HUES6 (cell line): ENCODE data around the gene EHF.

Experiments
- H3K27ac ChIP-seq: 2 replicates; pipeline ENCODE4 v1.7.0; 2013; ENCODE audit warnings: low read depth, mild to moderate bottlenecking, low read length, inconsistent platforms
- H3K27me3 ChIP-seq: 2 replicates; pipeline ENCODE4 v1.6.1; 2013; ENCODE audit warnings: low read length; ENCODE audit not compliant: control insufficient read depth, insufficient read depth
- H3K36me3 ChIP-seq: 2 replicates; pipeline ENCODE4 v1.6.1; 2013; ENCODE audit warnings: low read length; ENCODE audit not compliant: control insufficient read depth, insufficient read depth
- H3K4me1 ChIP-seq: 2 replicates; pipeline ENCODE4 v1.6.1; 2013; ENCODE audit warnings: low read length; ENCODE audit not compliant: control insufficient read depth, insufficient read depth
- H3K4me3 ChIP-seq: 2 replicates; pipeline ENCODE4 v1.5.1; 2013; ENCODE audit warnings: low read depth, low read length
- H3K9ac ChIP-seq: one replicate; pipeline ENCODE4 v1.6.1; 2013; ENCODE audit warnings: mild to moderate bottlenecking, low read length
- H3K9me3 ChIP-seq: 2 replicates; pipeline ENCODE4 v1.6.1; 2013; ENCODE audit warnings: low read depth, low read length; ENCODE audit not compliant: control insufficient read depth, insufficient read depth

The EHF gene

DNA sequence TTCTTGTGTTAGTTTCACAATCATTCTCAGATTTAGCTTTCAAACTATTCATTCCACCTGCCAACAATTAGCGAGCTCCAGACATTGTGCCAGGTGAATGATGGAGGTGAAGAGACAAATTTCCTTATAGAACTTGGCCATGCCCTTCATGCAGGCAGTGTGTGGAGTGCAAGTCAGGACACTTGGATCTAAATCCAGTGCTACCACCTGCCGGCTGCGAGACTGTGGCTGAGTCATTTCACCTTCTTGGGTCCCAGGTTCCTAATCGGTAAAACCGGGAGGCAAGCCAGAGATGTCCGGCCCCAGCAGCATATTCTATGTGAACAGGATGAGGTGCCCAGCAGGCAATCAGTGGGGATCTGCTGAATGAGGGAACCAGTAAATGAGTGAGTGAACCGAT, 18.6 kb upstream of the EHF start:
- H3K27me3 ChIP-seq = no peaks in the 10 kb centered on the region
- H3K36me3 ChIP-seq = no peaks in the 10 kb centered on the region
- no peaks in the 10 kb centered on the region for H3K9me3 ChIP-seq
- no peak overlapping the region for H3K9ac ChIP-seq
- H3K27ac ChIP-seq = no peak overlapping the region
- H3K4me3 ChIP-seq = no peak overlapping the region
- H3K4me1 ChIP-seq = peaks cover 9% of the 10 kb centered on the region; the same call in 1 of the 2 replicates

DNA sequence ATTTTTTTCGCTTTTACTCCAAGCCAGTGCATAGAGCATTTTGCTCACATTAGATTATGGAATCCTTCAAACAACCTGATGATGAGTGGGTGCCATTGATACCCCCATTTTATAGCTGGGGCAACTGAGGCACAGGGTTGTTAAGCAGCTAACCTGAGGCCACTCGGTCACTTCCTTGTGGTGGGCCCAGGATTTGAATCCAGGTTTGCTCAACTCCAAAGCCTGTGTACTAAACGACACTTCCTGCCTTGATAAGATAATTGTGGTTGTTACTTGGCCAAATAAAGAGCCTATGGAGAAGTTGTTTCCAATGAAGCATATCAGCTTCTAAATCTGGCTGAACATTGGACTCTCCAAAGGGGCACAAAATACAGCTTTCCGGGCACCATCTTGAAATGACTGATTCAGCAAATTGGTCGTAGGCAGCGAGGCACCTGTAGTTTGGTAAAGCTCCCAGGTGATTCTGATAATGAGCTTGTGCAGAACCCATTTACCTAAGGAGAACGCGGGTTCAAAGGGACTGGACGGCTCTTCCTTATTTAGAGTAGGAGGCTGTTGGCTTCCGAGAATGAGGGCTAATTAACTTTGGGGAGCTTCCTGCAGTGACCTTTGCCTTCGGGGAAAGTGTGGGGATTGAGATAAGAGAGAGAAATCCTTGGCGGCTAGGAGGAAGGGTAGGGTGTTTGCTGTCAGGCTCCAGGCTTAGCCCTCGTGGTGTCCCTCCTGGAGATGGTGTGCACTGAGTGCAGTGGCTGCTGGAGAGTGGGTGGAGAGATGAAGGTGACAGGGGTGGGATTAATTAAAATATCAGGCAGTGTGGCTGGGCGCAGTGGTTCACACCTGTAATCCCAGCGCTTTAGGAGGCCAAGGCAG, 17.5 kb upstream of the EHF start:
- H3K27ac ChIP-seq = no peak overlapping the region
- H3K27me3 ChIP-seq = no peaks in the 10 kb centered on the region

DNA sequence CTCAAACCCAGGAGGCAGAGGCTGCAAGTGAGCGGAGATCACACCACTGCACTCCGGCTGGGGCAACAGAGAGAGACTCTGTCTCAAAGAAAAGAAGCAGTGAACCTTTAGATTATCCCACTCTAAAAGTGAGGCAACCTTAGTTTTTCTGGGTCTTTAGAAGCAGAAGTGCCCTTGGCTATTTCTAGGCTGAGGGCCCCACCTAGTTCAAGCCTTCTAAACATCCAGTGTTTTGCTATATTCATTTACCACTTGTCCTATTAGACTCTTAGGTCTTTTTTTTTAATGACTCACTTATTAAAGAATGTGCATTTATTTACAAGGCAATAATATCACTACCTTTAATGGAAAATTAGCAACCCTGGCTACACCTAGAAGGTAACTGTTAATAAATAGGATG, 16.7 kb upstream of the EHF start:
- H3K4me1 ChIP-seq = peaks cover 9% of the 10 kb centered on the region; the same call in 1 of the 2 replicates
- H3K9me3 ChIP-seq = no peaks in the 10 kb centered on the region
- no peaks in the 10 kb centered on the region for H3K27me3 ChIP-seq
- no peaks in the 10 kb centered on the region for H3K36me3 ChIP-seq
- H3K4me3 ChIP-seq = no peak overlapping the region
- no peak overlapping the region for H3K27ac ChIP-seq
- no peak overlapping the region for H3K9ac ChIP-seq

More for the DNA sequence above, 17.5 kb upstream of the EHF start:
- Histone ChIP-seq H3K4me3 (no peak overlapping the region), H3K9ac (no peak overlapping the region), H3K4me1 (peaks cover 9% of the 10 kb centered on the region; the same call in 1 of the 2 replicates), H3K9me3 (no peaks in the 10 kb centered on the region), H3K36me3 (no peaks in the 10 kb centered on the region)

DNA sequence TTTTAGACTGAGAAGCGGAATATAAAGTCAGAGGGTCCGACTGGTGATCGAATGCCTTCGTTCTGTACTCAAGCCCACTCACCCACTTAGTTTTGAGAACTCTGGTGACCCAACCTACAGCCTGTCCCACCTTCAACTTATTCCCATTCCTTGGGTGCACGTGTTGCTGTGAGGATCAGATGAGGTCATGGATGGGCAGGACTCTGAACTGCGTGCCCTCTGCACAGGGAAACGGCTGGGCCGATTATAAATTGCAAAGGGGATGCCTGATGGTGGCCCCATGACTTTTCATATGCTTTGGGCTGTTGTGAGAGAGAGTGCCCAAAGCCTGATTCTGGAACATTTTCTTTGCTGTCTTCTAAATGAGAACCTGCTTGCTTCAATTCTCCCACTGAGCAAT, 16.0 kb upstream of the EHF start:
- peaks cover 9% of the 10 kb centered on the region; the same call in 1 of the 2 replicates for H3K4me1 ChIP-seq
- H3K27ac ChIP-seq = no peak overlapping the region
- no peaks in the 10 kb centered on the region for H3K27me3 ChIP-seq
- no peaks in the 10 kb centered on the region for H3K36me3 ChIP-seq
- no peaks in the 10 kb centered on the region for H3K9me3 ChIP-seq
- no peak overlapping the region for H3K9ac ChIP-seq
- no peak overlapping the region for H3K4me3 ChIP-seq

DNA sequence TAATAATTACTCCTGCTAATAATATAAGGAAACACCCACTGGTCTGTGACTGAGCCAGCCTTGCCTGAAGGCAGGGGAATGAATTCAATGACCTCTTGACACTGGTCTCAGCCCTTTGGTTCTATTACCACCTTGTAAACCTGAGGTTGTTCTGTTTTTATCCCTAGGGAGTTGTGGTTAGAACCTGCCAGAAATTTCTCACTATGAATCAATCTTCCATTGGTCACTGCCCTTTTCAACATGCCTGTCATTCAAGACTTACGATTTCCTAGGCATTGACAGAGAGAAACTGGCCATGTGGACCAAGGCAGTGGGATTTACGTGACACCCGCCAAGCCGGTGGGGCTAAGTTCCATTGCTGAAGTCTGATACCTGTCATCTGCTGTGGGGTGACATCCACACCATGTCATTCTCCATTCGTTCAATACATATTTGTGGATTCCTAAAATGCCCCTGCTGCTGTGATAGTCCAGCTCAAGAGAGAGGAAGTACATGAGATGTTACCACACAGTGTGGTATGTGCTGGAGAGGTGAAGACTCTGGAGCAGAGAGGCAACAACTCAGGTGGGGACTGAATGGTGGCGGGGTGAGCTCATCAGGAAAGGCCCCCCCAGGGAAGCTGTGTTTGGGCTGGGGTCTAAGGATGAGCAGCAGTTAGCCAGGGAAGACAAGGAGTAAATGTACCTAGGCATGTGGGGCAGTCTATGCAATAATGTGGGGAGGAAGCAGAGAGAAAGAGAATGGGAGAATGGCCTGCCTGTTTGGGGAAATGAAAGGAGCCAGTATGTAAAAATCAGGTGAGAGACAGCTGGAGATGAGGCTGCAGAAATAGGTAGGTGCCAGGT, 15.2 kb upstream of the EHF start:
- no peaks in the 10 kb centered on the region for H3K9me3 ChIP-seq
- H3K27me3 ChIP-seq = no peaks in the 10 kb centered on the region
- no peak overlapping the region for H3K27ac ChIP-seq
- H3K36me3 ChIP-seq = no peaks in the 10 kb centered on the region
- H3K4me1 ChIP-seq = peaks cover 5% of the 10 kb centered on the region; the same call in 1 of the 2 replicates
- no peak overlapping the region for H3K9ac ChIP-seq
- H3K4me3 ChIP-seq = no peak overlapping the region

DNA sequence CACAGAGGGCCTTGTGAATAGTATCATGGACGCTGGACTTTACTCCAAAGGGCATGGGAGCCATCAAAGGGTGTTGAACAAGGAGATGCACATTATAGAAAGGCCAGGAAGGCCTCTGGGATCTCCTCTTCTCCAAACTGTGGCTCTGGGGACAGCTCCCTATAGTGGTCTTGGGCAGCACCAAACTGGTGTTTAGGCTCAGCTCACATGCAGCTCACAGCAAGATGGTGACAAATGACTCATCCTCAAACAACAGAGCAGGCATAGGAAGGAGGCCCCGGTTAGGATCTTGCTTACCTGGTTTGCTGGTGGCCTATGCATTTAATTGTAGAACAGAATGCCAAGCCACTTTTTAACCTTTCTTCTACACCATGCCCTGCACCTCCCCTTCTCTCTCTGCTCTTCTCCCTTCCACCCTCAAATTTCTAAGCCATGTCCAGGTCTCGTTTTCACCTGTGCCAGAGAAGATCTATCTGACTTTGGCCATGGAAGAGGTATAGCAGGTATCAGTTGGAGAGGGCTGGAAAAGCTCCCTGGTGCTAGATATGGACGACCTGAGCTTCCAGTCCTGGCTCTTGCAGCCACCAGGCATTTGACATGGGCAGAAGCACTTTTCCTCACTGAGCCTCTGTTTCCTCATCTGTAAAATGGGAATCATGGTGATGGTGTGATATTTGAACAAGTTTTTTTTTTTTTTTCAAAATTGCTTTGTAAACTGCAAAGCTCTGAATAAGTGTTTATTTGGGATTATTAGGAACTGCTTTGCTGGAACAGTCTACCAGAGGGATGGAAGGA, 14.4 kb upstream of the EHF start:
- H3K9me3 ChIP-seq = no peaks in the 10 kb centered on the region
- H3K36me3 ChIP-seq = no peaks in the 10 kb centered on the region
- no peaks in the 10 kb centered on the region for H3K27me3 ChIP-seq
- no peak overlapping the region for H3K9ac ChIP-seq
- no peak overlapping the region for H3K27ac ChIP-seq
- H3K4me3 ChIP-seq = no peak overlapping the region
- H3K4me1 ChIP-seq = peaks cover 5% of the 10 kb centered on the region; the same call in 1 of the 2 replicates

DNA sequence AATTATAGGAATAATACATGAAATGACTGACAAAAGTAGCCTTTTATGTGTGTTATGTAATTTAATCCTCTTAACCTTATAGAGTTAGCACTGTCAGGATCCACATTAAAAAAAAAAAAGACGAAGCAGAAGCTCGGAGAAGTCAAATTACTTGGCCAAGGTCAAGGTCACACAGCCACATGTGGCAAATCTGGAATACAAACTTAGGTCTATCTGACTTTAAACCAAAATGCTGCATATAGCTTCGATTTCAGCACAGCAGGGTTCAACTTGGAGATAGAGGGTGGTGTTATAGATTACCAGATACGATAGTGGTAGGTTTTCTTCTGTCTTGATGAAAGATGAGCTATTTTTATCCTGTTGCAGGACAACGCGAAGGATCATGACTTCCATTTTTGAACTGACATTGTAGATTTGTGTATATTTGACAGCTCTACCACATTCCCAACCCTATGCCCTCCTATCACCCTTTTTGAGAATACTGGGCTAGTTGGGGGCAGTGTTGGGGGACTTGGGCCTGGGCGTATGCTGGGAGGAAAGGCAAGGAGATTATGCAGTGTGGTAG, 11.6 kb upstream of the EHF start:
- Histone ChIP-seq H3K4me1 (peaks cover 5% of the 10 kb centered on the region; the same call in 1 of the 2 replicates), H3K36me3 (no peaks in the 10 kb centered on the region), H3K9me3 (no peaks in the 10 kb centered on the region), H3K4me3 (no peak overlapping the region), H3K27ac (no peak overlapping the region), H3K9ac (no peak overlapping the region), H3K27me3 (no peaks in the 10 kb centered on the region)

DNA sequence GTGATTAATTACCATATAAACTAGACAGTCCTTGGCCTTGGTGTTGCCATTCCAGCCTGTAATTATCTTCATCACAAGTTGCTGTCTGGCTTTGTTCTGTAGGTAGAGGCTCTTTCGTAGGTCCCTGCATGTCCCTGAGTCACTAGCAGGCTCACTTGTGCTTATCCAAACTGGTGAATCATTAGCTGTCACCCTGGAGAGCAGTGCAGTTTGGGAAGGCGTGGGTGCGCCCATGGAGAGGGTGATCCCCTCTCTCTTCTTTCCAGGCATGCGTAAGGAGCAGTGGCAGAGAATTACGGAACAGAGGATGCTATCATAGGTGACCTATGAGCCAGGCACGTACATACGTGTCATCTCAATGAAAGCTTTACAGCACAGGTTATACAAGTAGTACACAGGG, 11.0 kb upstream of the EHF start:
- peaks cover 5% of the 10 kb centered on the region; the same call in 1 of the 2 replicates for H3K4me1 ChIP-seq
- no peaks in the 10 kb centered on the region for H3K9me3 ChIP-seq
- H3K9ac ChIP-seq = no peak overlapping the region
- H3K4me3 ChIP-seq = no peak overlapping the region
- no peaks in the 10 kb centered on the region for H3K27me3 ChIP-seq
- no peak overlapping the region for H3K27ac ChIP-seq
- no peaks in the 10 kb centered on the region for H3K36me3 ChIP-seq

DNA sequence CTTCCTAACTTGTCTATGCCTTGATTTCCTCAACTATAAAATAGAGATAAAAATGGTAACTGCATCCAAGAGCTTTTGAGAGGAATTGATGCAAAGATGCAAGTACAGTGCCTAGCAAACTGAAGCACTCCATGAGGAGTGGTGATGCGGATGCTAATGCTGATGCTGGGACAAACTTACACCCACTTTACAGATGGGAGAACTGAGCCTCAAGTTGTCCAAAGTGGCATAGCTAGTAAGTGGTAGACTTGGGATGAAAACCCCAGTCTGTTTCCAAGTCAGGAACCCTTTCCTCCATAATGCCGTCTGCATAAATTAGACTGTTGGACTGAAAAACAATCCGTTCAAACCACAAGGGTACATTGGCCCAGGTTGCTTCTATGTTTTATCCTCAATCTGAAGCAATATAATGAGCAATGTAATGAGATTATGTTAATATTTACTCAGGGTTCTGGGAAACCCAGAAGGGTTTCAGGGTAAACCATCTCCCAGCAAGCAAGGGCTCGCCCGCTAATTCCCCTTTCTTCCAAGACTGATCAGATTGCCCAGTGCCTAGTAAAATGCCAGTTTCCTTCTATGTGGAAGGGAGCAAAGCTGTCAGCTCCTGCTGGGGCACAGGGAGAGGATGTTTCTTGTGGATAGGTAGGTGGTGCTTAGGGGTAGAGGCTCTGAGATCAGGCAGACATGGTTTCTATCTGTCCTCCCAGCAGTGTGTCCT, 10.4 kb upstream of the EHF start:
- Histone ChIP-seq H3K4me1 (peaks cover 5% of the 10 kb centered on the region; the same call in 1 of the 2 replicates), H3K9me3 (no peaks in the 10 kb centered on the region)

DNA sequence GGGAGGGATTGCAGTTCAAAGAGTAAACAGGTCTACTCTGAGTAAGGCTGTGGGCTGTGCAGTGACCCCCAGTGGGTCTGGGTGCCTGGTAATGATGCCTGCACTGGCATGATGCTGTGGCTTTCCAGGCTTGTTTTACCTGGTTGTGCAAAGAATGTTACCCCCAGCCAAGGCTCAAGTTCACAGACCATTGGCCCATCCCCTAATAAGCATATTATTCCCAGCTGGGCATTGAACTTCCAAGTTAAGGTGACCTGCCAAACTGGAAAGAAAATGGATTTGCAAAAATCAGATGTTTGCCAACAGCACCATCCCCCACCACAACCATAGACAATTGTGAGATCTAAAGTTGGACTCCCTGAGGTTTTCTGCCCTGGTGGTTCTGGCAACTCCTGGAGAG, 7.9 kb upstream of the EHF start:
- Histone ChIP-seq H3K9me3 (no peaks in the 10 kb centered on the region), H3K36me3 (no peaks in the 10 kb centered on the region), H3K4me3 (no peak overlapping the region), H3K9ac (no peak overlapping the region), H3K27me3 (no peaks in the 10 kb centered on the region), H3K4me1 (no peaks in the 10 kb centered on the region), H3K27ac (no peak overlapping the region)

More for the DNA sequence above, 10.4 kb upstream of the EHF start:
- H3K9ac ChIP-seq = no peak overlapping the region
- no peaks in the 10 kb centered on the region for H3K36me3 ChIP-seq
- H3K27me3 ChIP-seq = no peaks in the 10 kb centered on the region
- H3K27ac ChIP-seq = no peak overlapping the region
- no peak overlapping the region for H3K4me3 ChIP-seq
